ENCODE results near the gene SKIDA1.
"Not testable (repeated sequence)": the region's sequence is repeated elsewhere in the genome, so short reads cannot be mapped to it uniquely, and the experiment has no call there.

Gene SKIDA1

GRCh38 chr10:21536874-21537273 is 11.4 kb upstream of the SKIDA1 start:
- H3K36me3 ChIP-seq (ENCODE audit: control insufficient read depth, low read length) = peaks cover 64% of the 10 kb centered on the region
- H3K4me2 ChIP-seq (ENCODE audit: low read length) = no peak overlapping the region
- H3K27ac ChIP-seq (ENCODE audit: low read depth, low read length) = no peak overlapping the region
- no peak overlapping the region for H3K4me3 ChIP-seq (ENCODE audit: low read length)
- H3K27me3 ChIP-seq (ENCODE audit: control insufficient read depth, low read length) = no peaks in the 10 kb centered on the region
- TF ChIP-seq, protein P1, sequence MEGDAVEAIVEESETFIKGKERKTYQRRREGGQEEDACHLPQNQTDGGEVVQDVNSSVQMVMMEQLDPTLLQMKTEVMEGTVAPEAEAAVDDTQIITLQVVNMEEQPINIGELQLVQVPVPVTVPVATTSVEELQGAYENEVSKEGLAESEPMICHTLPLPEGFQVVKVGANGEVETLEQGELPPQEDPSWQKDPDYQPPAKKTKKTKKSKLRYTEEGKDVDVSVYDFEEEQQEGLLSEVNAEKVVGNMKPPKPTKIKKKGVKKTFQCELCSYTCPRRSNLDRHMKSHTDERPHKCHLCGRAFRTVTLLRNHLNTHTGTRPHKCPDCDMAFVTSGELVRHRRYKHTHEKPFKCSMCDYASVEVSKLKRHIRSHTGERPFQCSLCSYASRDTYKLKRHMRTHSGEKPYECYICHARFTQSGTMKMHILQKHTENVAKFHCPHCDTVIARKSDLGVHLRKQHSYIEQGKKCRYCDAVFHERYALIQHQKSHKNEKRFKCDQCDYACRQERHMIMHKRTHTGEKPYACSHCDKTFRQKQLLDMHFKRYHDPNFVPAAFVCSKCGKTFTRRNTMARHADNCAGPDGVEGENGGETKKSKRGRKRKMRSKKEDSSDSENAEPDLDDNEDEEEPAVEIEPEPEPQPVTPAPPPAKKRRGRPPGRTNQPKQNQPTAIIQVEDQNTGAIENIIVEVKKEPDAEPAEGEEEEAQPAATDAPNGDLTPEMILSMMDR (IDR thresholded peaks at IDR 0.05; ENCODE audit: low read depth, low read length, poor library complexity, severe bottlenecking) = no peak
- TF ChIP-seq EZH2phosphoT487 (IDR thresholded peaks at IDR 0.05; ENCODE audit: borderline replicate concordance, low read length) = no peak
- H3K9me2 ChIP-seq (replicated peaks; ENCODE audit: control insufficient read depth, low read length) = no peaks in the 10 kb centered on the region
- H4K20me1 ChIP-seq (ENCODE audit: control insufficient read depth, insufficient read depth, low read depth, low read length) = peaks cover 5% of the 10 kb centered on the region; the same call in 1 of the 2 replicates
- H3F3A ChIP-seq (ENCODE audit: control insufficient read depth, insufficient read depth) = peaks cover 2% of the 10 kb centered on the region; the same call in 1 of the 2 replicates
- peaks cover 25% of the 10 kb centered on the region for H3K4me1 ChIP-seq (ENCODE audit: control insufficient read depth, low read length)
- H3K9me3 ChIP-seq (ENCODE audit: control insufficient read depth, insufficient read depth, low read length) = no peaks in the 10 kb centered on the region
- peaks cover 57% of the 10 kb centered on the region for H3K79me2 ChIP-seq (ENCODE audit: control insufficient read depth, low read length)

DNA sequence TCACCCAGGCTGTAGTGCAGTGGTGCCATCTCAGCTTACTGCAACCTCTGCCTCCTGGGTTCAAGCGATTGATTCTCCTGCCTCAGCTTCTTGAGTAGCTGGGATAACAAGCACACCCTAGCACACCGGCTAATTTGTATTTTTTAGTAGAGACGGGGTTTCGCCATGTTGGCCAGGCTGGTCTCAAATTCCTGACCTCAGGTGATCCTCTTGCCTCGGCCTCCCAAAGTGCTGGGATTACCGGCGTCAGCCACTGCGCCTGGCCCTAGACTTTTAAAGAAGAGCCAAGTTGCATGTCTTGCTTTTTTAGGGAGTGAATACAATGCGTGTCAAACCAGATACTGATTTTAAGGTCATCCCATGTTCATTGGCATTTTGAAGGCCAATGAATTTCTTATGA is 10.5 kb upstream of the SKIDA1 start:
- not testable (repeated sequence) for H3K9me3 ChIP-seq (ENCODE audit: control insufficient read depth, insufficient read depth, low read length)
- H3K79me2 ChIP-seq (ENCODE audit: control insufficient read depth, low read length) = peaks cover 50% of the 10 kb centered on the region

DNA sequence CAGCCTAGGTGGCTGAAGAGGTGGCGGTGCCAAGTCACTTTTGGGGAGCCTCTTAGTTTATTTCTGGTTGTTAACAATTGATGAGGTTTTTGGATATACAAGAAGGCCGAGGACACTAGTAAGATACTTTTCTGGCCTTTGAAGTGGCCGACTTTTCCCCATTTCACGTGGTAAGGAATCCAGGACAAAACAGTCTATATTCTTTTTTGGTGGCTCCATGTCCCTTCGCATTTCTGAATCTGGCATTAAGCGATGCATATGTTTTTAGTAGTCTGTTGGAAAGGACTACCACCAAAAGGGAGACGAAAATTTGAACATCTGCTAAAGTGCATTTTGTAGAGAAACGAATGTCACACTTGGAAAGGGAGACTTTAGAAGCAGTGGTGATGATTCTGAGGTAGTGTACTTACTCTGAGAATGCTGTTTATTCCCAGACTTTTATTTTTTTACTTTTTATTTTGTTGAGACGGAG is 10.0 kb upstream of the SKIDA1 start:
- peaks cover 5% of the 10 kb centered on the region; the same call in 1 of the 2 replicates for H4K20me1 ChIP-seq (ENCODE audit: control insufficient read depth, insufficient read depth, low read depth, low read length)
- H3K9me3 ChIP-seq (ENCODE audit: control insufficient read depth, insufficient read depth, low read length) = no peaks in the 10 kb centered on the region
- peak overlapping the region; percentile 76 for H3K4me3 ChIP-seq (ENCODE audit: low read length)
- H3F3A ChIP-seq (ENCODE audit: control insufficient read depth, insufficient read depth) = peaks cover 11% of the 10 kb centered on the region
- H3K4me2 ChIP-seq (ENCODE audit: low read length) = peak overlapping the region; percentile 82
- H3K36me3 ChIP-seq (ENCODE audit: control insufficient read depth, low read length) = peaks cover 51% of the 10 kb centered on the region
- H3K4me1 ChIP-seq (ENCODE audit: control insufficient read depth, low read length) = peaks cover 36% of the 10 kb centered on the region
- H3K27me3 ChIP-seq (ENCODE audit: control insufficient read depth, low read length) = no peaks in the 10 kb centered on the region
- TF ChIP-seq, protein P1 (IDR thresholded peaks at IDR 0.05; ENCODE audit: low read depth, low read length, poor library complexity, severe bottlenecking) = no peak
- no peak for TF ChIP-seq EZH2phosphoT487 (IDR thresholded peaks at IDR 0.05; ENCODE audit: borderline replicate concordance, low read length)
- no peaks in the 10 kb centered on the region for H3K9me2 ChIP-seq (replicated peaks; ENCODE audit: control insufficient read depth, low read length)
- H3K27ac ChIP-seq (ENCODE audit: low read depth, low read length) = peak overlapping the region; percentile 25; the same call in 1 of the 2 replicates
- H3K79me2 ChIP-seq (ENCODE audit: control insufficient read depth, low read length) = peaks cover 47% of the 10 kb centered on the region

More for the DNA sequence above, 10.5 kb upstream of the SKIDA1 start:
- Histone ChIP-seq H3K4me2 (ENCODE audit: low read length) (peak overlapping the region; percentile 82; the same call in 1 of the 2 replicates), H3K4me1 (ENCODE audit: control insufficient read depth, low read length) (peaks cover 31% of the 10 kb centered on the region), H3K36me3 (ENCODE audit: control insufficient read depth, low read length) (peaks cover 55% of the 10 kb centered on the region)
- not testable (repeated sequence) for H3K4me3 ChIP-seq (ENCODE audit: low read length); H3F3A ChIP-seq (ENCODE audit: control insufficient read depth, insufficient read depth); H4K20me1 ChIP-seq (ENCODE audit: control insufficient read depth, insufficient read depth, low read depth, low read length); H3K27ac ChIP-seq (ENCODE audit: low read depth, low read length); H3K27me3 ChIP-seq (ENCODE audit: control insufficient read depth, low read length); H3K9me2 ChIP-seq (replicated peaks; ENCODE audit: control insufficient read depth, low read length)

- H3K9me2 ChIP-seq (replicated peaks; ENCODE audit: control insufficient read depth, low read length) = no peaks in the 10 kb centered on the region
- H3K4me2 ChIP-seq (ENCODE audit: low read length) = peak overlapping the region; percentile 82
- peaks cover 5% of the 10 kb centered on the region; the same call in 1 of the 2 replicates for H4K20me1 ChIP-seq (ENCODE audit: control insufficient read depth, insufficient read depth, low read depth, low read length)
- peaks cover 36% of the 10 kb centered on the region for H3K4me1 ChIP-seq (ENCODE audit: control insufficient read depth, low read length)
- peaks cover 45% of the 10 kb centered on the region for H3K36me3 ChIP-seq (ENCODE audit: control insufficient read depth, low read length)
- H3K79me2 ChIP-seq (ENCODE audit: control insufficient read depth, low read length) = peaks cover 42% of the 10 kb centered on the region
- no peaks in the 10 kb centered on the region for H3K27me3 ChIP-seq (ENCODE audit: control insufficient read depth, low read length)
- no peak for TF ChIP-seq EZH2phosphoT487 (IDR thresholded peaks at IDR 0.05; ENCODE audit: borderline replicate concordance, low read length)
- TF ChIP-seq, protein P1 (IDR thresholded peaks at IDR 0.05; ENCODE audit: low read depth, low read length, poor library complexity, severe bottlenecking) = peak; percentile 18
- peaks cover 17% of the 10 kb centered on the region for H3F3A ChIP-seq (ENCODE audit: control insufficient read depth, insufficient read depth)
- no peaks in the 10 kb centered on the region for H3K9me3 ChIP-seq (ENCODE audit: control insufficient read depth, insufficient read depth, low read length)
- peak overlapping the region; percentile 76 for H3K4me3 ChIP-seq (ENCODE audit: low read length)
- H3K27ac ChIP-seq (ENCODE audit: low read depth, low read length) = peak overlapping the region; percentile 43
Measured at GRCh38 chr10:21534604-21535493, 9.4 kb upstream of the SKIDA1 start.
